ENCODE measurements around the gene DOCK10.
A peak's percentile ranks its signal among the peaks of the same experiment; 100 is the strongest.

DOCK10 gene

GRCh38 chr2:224968051-224968450, 74.2 kb downstream of the DOCK10 start:
- DNase-seq (ENCODE audit: extremely low read depth, low read depth), result no peak
- no peak overlapping the region for H3K4me3 ChIP-seq (replicated peaks; ENCODE audit: low read depth, low read length)
- TF ChIP-seq, protein P1, sequence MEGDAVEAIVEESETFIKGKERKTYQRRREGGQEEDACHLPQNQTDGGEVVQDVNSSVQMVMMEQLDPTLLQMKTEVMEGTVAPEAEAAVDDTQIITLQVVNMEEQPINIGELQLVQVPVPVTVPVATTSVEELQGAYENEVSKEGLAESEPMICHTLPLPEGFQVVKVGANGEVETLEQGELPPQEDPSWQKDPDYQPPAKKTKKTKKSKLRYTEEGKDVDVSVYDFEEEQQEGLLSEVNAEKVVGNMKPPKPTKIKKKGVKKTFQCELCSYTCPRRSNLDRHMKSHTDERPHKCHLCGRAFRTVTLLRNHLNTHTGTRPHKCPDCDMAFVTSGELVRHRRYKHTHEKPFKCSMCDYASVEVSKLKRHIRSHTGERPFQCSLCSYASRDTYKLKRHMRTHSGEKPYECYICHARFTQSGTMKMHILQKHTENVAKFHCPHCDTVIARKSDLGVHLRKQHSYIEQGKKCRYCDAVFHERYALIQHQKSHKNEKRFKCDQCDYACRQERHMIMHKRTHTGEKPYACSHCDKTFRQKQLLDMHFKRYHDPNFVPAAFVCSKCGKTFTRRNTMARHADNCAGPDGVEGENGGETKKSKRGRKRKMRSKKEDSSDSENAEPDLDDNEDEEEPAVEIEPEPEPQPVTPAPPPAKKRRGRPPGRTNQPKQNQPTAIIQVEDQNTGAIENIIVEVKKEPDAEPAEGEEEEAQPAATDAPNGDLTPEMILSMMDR (IDR thresholded peaks at IDR 0.05; ENCODE audit: low read depth, low read length, missing control alignments), result no peak

DNA sequence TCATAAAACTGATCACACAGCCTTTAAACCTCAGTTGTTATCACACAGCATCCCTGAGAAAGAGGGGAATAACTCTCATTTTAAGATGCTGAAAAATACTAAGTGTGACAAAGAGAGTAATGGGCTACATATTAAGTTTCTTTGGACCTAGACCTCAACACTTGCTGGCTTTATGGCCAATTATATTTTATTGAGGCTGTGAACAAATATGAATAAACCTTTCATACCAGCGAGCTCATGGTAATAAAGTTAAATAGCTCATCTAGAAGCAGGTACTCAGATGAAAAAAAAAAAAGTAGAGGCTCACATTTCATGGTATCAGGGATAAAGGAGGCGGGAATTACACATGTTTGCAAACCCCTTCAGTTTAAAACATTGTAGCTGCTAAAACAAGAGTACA, 75.7 kb downstream of the DOCK10 start:
- DNase-seq (ENCODE audit: extremely low read depth, low read depth), result no peak
- TF ChIP-seq, protein P1 (IDR thresholded peaks at IDR 0.05; ENCODE audit: low read depth, low read length, missing control alignments), result no peak
- no peak overlapping the region for H3K4me3 ChIP-seq (replicated peaks; ENCODE audit: low read depth, low read length)

DNA sequence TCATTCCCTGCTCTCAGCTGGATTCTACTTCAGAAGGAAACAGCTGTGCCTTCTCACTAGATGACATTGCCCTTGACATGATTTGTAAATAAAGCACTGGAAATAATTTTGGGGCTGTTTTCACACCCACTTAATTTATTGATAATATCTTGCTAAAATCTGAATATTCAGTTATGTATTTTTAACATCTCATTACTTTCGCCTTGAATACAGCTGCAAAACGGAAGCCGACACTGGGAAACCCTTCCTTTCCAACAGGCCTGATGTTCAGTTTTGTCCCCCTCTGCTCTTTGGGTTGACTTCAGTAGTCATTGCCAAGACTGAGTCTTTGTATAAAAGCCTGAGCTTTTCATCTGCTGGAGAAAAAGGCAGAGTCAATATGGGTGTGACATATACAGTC, 82.7 kb downstream of the DOCK10 start:
- no peak overlapping the region for H3K4me3 ChIP-seq (replicated peaks; ENCODE audit: low read depth, low read length)
- no peak for DNase-seq (ENCODE audit: extremely low read depth, low read depth)
- TF ChIP-seq, protein P1 (IDR thresholded peaks at IDR 0.05; ENCODE audit: low read depth, low read length, missing control alignments), result no peak

DNA sequence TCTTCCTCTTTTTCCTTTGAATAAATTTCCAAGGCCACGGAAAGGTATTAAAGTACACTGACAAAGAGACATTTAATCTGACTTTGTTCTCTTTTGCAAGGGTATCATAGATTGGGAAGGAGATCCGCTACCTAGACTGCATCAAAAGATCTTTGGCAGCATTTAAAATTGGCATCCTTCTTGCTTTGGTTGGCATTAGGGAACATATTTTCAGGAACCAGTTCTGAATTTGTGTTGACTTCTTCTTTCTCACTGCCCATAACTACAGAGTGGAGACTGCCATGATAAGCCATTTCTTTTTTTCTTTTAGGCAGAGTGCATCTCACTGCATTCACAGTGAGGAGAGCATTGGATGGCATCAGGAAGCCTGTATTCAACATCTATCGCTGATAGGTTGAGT, 83.4 kb downstream of the DOCK10 start:
- H3K4me3 ChIP-seq (replicated peaks; ENCODE audit: low read depth, low read length), result no peak overlapping the region
- DNase-seq (ENCODE audit: extremely low read depth, low read depth), result no peak
- TF ChIP-seq, protein P1 (IDR thresholded peaks at IDR 0.05; ENCODE audit: low read depth, low read length, missing control alignments), result no peak

DNA sequence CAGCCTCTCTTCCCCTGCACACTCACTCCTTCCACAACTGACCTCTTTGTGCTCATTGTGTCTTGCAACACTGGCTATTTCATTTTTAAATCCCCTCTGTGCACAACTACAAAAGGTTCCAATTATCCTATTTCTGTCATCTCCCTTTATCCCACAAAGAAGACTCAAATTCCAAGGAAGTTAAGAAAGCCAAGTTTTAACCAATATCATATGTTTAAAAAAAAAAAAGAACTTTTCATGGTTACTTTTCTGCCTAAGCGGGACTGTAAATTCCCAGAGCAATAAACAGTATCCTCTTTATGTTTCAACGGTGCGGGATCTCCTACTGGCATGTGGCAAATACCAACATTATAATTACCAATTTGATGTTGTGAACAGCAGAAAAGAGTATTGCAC, 83.8 kb downstream of the DOCK10 start:
- TF ChIP-seq, protein P1 (IDR thresholded peaks at IDR 0.05; ENCODE audit: low read depth, low read length, missing control alignments), result no peak
- DNase-seq (ENCODE audit: extremely low read depth, low read depth), result peak; percentile 77
- H3K4me3 ChIP-seq (replicated peaks; ENCODE audit: low read depth, low read length), result no peak overlapping the region

DNA sequence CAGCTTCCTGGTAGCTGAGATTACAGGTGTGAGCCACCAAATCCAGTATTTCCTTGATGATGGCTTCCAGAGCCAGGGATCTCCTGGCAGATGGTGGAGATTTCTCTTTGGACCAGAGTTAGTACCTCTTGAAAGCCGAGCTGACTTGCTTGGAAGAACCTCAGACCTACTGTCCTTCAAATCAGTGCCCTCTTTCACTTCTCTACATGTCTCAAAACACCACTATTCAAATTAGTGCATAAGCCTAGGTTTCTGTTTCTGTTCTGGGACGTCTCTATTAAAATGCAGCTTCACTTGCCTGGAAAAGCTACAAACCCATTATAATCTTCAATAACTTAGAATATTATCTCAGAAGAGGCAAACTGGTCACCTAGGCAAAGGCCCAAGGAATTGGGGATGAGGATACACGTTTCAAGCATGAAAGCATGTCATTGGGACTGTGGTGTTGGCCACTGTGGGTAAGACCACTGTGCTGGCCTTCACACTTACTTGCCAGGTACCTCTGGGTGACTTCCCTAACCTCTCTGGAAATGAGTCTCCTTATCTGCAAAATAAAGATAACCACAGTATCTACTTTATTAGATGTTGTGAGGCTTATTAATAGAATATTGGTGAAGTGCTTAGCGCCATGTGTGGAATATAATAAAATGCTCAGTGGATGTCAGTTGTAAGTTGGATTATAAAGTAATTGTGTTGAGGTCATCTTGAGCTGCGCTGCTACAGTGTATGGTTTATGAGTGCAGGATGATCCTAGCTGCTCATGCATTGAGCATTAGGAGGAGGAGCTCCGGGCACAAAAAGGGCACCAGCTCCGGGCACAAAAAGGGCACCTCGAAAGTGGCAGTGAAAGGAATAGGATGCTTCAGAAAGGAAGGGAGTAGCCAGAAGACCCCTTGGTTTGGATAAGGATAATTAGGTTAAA, 84.5 kb downstream of the DOCK10 start:
- H3K4me3 ChIP-seq (replicated peaks; ENCODE audit: low read depth, low read length), result no peak overlapping the region
- TF ChIP-seq, protein P1 (IDR thresholded peaks at IDR 0.05; ENCODE audit: low read depth, low read length, missing control alignments), result no peak
- DNase-seq (ENCODE audit: extremely low read depth, low read depth), result no peak
